GM19438 (cell line): ENCODE data around the gene DDX5.
"Not testable (repeated sequence)": the region's sequence is repeated elsewhere in the genome, so short reads cannot be mapped to it uniquely, and the experiment has no call there.

Experiments
- ATAC-seq: cut with Tn5 transposase; IDR thresholded peaks from one replicate; pipeline ENCODE4 v1.9.1; 2021; ENCODE audit warnings: low read depth; ENCODE audit not compliant: unreplicated experiment

Gene DDX5

DNA sequence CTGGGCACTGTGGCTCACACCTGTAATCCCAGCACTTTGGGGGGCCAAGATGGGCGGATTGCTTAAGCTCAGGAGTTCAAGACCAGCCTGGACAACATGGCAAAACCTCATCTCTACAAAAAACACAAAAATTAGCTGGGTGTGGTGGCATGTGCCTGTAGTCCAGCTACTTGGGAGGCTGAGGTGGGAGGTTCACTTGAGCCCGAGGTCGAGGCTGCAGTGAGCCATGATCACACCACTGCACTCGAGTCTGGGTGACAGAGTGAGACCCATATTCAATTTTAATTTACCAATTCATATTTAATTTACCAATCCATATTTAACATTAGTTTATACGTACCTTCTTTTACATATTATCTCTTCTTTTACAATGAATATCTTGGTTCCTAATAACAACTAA is 10.8 kb downstream of the DDX5 start:
- not testable (repeated sequence) for ATAC-seq

GRCh38 chr17:64494121-64494520 is 12.0 kb downstream of the DDX5 start:
- no peak for ATAC-seq

GRCh38 chr17:64492481-64493109 is 13.5 kb downstream of the DDX5 start:
- no peak for ATAC-seq

DNA sequence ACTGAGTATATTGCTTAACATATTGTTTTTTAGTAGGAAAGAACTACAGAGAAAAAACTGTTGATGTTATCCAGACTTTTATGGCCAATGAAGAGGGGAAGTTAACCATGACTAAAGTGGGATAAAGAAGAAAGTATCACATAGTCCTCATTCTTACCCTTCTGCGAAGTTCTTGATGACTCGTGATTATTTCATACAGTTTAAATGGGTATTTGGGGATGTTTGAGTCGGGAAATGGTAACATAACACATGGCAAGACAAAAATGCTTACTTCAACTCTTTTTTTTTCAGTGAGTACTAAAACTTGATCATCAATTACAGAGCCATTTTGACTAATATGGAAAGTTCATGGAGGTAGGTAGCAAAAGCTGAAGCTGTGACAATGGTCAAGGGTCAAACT is 14.1 kb downstream of the DDX5 start:
- ATAC-seq: no peak

- no peak for ATAC-seq
Measured at GRCh38 chr17:64491034-64491860, 14.8 kb downstream of the DDX5 start.

GRCh38 chr17:64488301-64488700 is 17.8 kb downstream of the DDX5 start:
- ATAC-seq: no peak

DNA sequence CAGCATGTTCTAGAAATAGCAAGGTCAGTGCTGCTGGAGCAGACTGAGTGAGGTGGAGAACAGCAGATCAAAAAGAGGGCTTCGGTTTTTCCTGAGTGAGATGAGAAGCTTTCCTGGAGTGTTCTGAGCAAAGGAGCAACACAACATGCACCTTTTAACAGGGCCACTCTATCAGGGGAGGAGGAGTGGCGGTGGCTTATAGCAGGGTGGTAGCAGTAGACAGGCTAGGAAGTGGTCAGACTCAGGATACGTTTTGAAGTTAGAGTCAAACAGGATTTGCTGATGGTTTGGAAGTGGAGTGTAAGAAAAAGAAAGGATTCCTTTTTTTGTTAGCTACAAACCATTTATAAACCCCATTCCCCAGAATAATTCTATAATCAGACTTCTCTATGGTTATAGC is 21.7 kb downstream of the DDX5 start:
- ATAC-seq: no peak

GRCh38 chr17:64480951-64481350 is 25.1 kb downstream of the DDX5 start:
- no peak for ATAC-seq

GRCh38 chr17:64477849-64478248 is 28.2 kb downstream of the DDX5 start:
- ATAC-seq: no peak

GRCh38 chr17:64472564-64472963 is 33.5 kb downstream of the DDX5 start:
- no peak for ATAC-seq

- no peak for ATAC-seq
Measured at GRCh38 chr17:64471440-64471839, 34.6 kb downstream of the DDX5 start.

DNA sequence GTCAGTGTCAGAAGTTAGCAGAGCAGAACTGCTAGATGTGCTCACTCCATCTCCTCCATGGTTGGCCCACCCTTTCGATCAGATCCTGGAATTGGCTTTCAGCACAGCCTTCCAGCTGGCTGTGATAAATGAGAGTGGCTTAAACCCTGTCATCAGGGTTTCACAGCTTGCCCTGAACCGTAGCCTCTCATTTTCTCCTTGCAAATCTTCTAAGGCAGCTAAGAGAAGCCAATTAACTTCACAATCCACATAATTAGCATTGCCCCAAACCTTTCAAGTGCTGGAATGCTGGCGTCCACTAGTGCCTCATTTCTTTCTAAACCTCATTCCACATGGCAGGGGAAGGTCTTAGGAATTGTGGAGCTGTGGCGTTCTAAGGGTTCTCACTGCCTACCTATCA is 35.5 kb downstream of the DDX5 start:
- no peak for ATAC-seq

DNA sequence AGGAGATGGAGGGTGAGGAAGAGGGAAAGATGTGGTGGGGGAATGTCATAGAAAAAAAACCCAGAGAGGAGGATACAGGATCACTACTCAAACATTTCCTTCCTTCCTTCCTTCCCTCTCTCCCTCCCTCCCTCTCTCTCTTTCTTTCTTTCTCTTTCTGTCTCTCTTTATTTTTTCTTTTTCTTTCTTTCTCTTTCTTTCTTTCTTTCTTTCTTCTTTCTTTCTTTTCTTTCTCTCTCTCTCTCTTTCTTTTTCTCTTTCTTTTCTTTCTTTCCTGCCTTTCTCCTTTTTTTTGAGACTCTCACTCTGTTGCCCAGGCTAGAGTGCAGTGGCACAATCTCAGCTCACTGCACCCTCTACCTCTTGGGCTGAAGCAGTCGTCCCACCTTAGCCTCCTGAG is 39.3 kb downstream of the DDX5 start:
- ATAC-seq: not testable (repeated sequence)

- ATAC-seq: no peak
Measured at GRCh38 chr17:64466019-64466735, 39.9 kb downstream of the DDX5 start.

- no peak for ATAC-seq
Measured at GRCh38 chr17:64461788-64462187, 44.3 kb downstream of the DDX5 start.

- no peak for ATAC-seq
Measured at GRCh38 chr17:64460955-64461354, 45.1 kb downstream of the DDX5 start.

- ATAC-seq: not testable (repeated sequence)
Measured at GRCh38 chr17:64459818-64460217, 46.3 kb downstream of the DDX5 start.

DNA sequence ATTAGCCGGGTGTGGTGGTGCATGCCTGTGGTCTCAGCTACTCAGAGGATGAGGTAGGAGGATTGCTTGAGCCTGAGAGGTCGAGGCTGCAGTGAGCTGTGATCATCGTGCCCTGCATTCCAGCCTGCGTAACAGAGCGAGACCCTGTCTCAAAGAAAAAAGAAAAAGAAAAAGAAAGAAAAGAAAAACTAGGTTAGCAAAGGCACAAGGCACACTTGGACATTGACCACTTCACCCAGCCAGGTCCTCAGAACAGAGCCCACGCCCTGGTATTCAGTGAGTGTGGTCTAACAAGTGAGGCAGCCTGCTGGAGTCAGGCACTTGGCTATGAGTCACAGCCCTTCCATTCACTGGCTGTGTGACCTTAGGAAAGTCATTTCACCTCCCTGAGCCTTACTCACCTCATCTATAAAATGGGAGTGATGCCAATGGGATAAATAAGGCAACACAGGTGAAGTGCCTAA is 46.8 kb downstream of the DDX5 start:
- ATAC-seq: no peak

- no peak for ATAC-seq
Measured at GRCh38 chr17:64458756-64459155, 47.3 kb downstream of the DDX5 start.

- ATAC-seq: no peak
Measured at GRCh38 chr17:64457156-64457555, 48.9 kb downstream of the DDX5 start.
